NCI-H2196 treated with DMSO at 0.1 percent for 48 hours (cell line): ENCODE results near the gene MCU.
"Not testable (repeated sequence)": the region's sequence is repeated elsewhere in the genome, so short reads cannot be mapped to it uniquely, and the experiment has no call there.

Experiments used
- DNase-seq: peaks from one replicate; lab custom pipeline; 2025; ENCODE audit not compliant: unreplicated experiment; lab: John Stamatoyannopoulos, UW

MCU gene

GRCh38 chr10:72888151-72888638, 196.3 kb downstream of the MCU start:
- no peak for DNase-seq

- DNase-seq, result peak; percentile 34
These were observed 197.5 kb downstream of the MCU start for GRCh38 chr10:72889391-72889831.

DNA sequence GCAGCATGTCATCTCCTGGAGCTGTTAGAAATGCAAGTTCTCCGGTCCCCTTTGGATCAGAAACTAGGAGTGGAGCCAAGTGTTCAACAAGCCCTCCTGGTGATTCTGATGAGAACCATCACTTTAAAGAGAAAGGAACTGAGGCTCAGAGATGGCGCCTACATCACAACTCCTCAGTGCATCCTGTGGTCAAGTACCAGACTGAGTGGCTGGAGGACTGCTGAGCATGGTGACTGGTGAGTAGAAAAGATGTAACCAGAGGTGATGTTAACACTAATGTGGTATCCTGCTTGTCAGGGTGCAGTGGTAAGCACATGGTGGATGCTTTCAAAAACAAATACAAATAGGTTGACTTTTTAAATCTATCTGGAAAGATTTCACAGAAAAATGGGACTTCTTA, 198.1 kb downstream of the MCU start:
- DNase-seq, result no peak

- no peak for DNase-seq
These were observed 201.3 kb downstream of the MCU start, which contains the start of gene OIT3 for GRCh38 chr10:72893136-72893798. Gene OIT3 (plus strand): TSS chr10:72893739. CDS start chr10:72893799, 60 bp downstream.

DNA sequence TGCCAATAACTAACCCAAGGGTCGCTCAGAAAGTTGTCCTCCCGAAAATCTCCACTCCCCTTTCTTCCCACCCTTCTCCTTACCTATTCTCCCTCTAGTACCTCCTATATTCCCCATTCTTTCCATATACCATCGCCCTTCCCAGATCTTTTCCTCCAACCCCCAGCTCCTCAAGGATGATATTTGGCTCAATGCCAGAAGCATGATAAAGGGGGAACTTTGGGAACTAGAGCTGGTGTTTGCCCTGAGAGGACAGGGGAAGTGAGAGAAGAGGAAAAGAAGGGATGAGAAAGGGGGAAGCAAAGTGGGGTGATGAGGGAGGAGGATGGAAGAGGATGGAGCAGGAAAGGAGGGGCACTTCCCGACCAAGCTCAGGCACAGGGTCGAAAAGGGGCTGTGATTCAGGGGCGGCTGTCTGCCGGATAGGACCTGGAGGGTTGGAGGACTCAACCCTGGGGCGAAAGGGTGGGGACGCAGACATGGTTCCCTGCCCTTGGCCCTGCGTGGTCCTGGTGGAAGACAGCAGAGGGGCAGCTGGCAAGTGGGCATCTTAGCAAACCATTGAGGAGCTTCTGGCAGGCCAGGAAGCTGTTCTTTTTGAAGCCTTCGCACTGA, 203.4 kb downstream of the MCU start:
- no peak for DNase-seq

GRCh38 chr10:72898616-72899015, 206.7 kb downstream of the MCU start:
- no peak for DNase-seq

DNA sequence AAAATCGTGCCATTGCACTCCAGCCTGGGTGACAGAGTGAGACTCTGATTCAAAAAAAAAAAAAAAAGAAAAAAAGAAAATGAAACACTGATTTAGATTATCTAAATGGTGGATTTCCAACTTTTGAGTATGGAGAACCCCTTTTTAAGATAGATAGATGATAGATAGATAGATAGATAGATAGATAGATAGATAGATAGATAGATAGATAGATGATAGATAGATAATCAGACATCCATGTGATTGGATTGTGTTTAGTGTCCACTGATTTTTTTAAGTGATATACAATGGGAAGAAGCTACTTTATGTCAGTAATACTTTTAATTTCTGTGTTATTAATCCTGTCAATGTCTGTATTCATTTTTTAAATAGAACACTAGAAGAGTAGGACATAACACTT, 207.6 kb downstream of the MCU start:
- DNase-seq, result no peak

DNA sequence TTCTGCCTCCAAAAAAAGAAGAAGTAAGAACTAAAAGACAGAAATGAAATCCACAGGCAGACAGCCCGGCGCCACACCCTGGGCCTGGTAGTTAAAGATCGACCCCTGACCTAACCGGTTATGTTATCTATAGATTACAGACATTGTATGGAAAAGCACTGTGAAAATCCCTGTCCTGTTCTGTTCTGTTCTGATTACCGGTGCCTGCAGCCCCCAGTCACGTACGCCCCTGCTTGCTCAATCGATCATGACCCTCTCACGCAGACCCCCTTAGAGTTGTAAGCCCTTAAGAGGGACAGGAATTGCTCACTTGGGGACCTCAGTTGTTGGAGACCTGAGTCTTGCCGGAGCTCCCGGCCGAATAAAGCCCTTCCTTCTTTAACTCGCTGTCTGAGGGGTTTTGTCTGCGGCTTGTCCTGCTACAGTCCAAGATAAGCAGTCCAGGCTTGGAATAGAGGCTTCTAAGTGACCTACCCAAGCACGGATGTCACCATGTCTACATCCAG, 212.1 kb downstream of the MCU start:
- DNase-seq, result not testable (repeated sequence)

- no peak for DNase-seq
These were observed 212.9 kb downstream of the MCU start for GRCh38 chr10:72904806-72905205.

- no peak for DNase-seq
These were observed 214.5 kb downstream of the MCU start for GRCh38 chr10:72906446-72906845.

DNA sequence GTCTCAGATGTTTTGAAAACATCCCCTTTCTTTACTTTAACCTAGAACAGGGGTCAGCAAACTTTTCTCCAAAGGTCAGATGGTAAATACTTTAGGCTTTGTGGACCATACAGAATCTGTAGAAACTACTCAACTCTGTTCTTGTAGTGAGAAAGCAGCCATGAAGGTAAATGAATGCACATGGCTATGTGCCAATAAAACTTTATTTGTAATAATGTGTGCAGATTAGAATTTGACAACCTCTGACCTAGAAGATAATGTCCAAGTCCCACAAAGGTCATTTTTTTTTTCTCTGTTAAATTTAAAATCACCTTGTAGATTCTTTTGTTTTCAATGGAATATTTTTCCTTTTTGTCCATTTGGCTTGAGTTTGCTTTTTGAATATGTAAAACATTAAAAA, 218.8 kb downstream of the MCU start:
- DNase-seq, result no peak

GRCh38 chr10:72911758-72912157, 219.8 kb downstream of the MCU start:
- DNase-seq, result no peak

DNA sequence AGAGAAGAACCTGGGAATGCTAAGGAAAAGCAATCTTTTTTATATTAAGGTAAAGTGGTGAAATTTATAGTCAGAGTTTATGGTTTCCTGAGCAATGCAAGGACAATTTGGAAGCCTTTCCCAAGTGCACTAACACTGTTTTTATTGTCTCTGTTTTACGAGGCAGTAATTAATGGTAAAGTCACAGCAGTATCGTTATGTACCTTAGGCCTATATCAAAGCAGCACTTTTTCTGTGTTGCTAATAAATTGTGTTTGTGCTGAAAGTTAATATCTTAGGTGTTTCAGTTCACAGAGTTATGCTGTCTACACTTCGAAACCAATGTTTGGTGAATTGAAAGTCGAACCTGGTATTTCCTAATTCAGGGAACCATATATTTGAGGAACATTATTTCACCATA, 220.8 kb downstream of the MCU start:
- no peak for DNase-seq

- DNase-seq, result no peak
These were observed 221.3 kb downstream of the MCU start for GRCh38 chr10:72913287-72913686.

DNA sequence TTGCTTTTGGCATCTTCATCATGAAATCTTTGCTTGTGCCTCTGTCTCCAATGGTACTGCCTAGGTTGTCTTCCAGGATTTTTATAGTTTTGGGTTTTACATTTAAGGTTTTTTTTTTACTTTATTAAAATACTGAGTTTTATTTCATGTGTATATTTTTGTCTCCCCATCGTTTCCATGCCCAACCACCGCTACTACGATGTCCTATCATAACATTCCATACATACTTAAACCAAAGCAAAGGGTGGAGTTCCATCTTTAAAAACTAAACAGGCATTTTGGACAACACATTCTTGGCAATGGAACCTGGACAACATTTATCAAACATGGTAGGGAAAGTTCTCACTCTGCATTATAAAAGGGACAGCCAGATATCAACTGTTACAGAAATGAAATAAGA, 225.3 kb downstream of the MCU start:
- not testable (repeated sequence) for DNase-seq

GRCh38 chr10:72917803-72918332, 225.9 kb downstream of the MCU start:
- not testable (repeated sequence) for DNase-seq

GRCh38 chr10:72918352-72918751, 226.4 kb downstream of the MCU start:
- DNase-seq, result no peak

GRCh38 chr10:72921147-72921683, 229.3 kb downstream of the MCU start:
- DNase-seq, result not testable (repeated sequence)

DNA sequence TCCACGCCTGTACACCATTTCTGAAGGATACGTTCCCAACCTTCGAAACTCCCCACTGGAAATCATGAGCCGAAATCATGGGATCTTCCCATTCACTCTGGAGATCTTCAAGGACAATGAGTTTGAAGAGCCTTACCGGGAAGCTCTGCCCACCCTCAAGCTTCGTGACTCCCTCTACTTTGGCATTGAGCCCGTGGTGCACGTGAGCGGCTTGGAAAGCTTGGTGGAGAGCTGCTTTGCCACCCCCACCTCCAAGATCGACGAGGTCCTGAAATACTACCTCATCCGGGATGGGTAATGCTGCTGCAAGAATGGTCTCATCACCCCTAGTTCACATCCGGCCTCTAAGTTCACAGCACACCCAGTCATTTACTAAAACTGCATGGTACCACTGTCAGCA, 232.4 kb downstream of the MCU start:
- no peak for DNase-seq

DNA sequence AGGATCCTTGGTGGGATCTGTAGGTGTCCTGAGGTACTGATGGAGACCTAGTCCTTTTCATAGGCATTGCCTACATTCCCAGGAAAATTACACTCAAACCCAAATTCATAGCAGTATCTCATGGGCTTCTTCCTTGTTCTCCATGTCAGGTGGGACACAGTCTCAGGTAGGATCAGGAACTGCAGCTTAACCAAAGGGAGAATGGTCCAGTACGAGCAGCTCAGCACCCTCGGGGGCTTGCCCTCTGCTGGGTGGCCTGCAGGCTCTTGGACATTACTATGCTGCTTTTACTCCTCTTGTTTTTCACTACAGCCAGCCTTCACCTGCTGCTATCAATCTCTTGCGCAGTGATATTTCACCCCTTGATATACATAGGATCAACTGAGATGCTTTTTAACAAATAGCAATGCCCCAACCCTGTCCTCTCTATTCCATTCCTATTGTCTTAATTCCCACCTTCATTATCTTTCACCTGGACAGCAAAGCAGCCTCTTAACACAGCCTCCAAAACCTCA, 234.1 kb downstream of the MCU start:
- no peak for DNase-seq

DNA sequence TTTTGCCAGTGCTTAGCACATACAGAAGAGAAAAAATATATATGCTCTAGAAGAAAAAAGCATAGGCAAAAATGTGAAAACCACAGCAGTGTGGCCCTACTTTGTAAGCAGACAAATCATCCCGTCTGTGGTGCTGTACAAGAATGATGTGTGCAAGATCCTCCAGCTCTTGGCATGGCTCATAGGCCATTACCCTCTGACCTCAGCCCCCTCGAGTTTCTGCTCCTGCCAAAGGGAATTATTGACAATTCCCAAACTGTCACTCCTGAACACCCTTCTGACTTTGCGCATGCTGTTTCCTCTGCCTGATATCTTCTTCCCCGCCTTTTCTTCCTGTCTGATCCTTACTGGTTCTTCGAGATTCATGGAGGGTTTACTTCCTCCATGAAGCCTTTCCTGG, 235.5 kb downstream of the MCU start:
- no peak for DNase-seq

DNA sequence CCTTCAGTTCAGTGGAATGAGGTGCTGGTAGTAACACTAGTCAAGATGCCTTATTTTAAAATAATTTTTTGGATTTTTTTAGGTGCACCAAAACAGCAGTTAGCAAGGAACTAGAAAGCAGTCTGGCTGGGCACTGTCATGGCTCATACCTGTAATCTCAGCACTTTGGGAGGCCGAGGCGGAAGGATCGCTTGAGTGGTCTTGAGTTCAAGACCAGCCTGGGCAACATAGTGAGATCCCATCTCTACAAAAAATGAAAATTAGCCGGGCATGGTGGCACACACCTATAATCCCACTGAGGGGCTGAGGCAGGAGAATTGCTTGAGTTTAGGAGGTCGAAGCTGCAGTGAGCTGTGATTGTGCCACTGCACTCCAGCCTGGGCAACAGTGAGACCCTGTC, 236.9 kb downstream of the MCU start:
- DNase-seq, result no peak
